Kidney (tissue), 14 donors: ENCODE results near the gene ZNF611. TPM values are rescaled to one million over a fixed set of nuclear protein-coding genes. Genes with fewer than 3 reads are reported as not detected.
A peak's percentile ranks its signal among the peaks of the same experiment; 100 is the strongest.
"Not testable (repeated sequence)": the region's sequence is repeated elsewhere in the genome, so short reads cannot be mapped to it uniquely, and the experiment has no call there.

Experiments used
- DNase-seq, 5 donors: peaks; one replicate each; pipeline ENCODE4 v3.0.0-alpha.2; 2013 to 2020
- FAIRE-seq: peaks from 2 replicates; lab custom pipeline; 2012; peaks lifted over from hg19 to GRCh38; lab: Jason Lieb, UNC
- H3K27ac ChIP-seq, 2 donors: one replicate each; pipeline ENCODE4 v1.7.0; 2013; ENCODE audit warnings: low read depth in 2 of 2, low read length in 2 of 2, inconsistent platforms in 1 of 2
- H3K27me3 ChIP-seq: one replicate; pipeline ENCODE4 v1.7.1; 2013; ENCODE audit warnings: low read length, inconsistent platforms; ENCODE audit not compliant: control insufficient read depth, insufficient read depth
- H3K36me3 ChIP-seq, 3 donors: one replicate each; pipeline versions ENCODE4 v1.7.0 to v1.7.1; 2013; ENCODE audit warnings: low read length in 3 of 3, control low read depth in 1 of 3, inconsistent platforms in 1 of 3; ENCODE audit not compliant: insufficient read depth in 3 of 3, control insufficient read depth in 2 of 3
- H3K4me1 ChIP-seq, 3 donors: one replicate each; pipeline versions ENCODE4 v1.7.0 to v1.7.1; 2013; ENCODE audit warnings: low read length in 3 of 3, inconsistent platforms in 1 of 3, low read depth in 1 of 3; ENCODE audit not compliant: control insufficient read depth in 2 of 3, insufficient read depth in 2 of 3
- H3K4me3 ChIP-seq, 3 donors: one replicate each; pipeline versions ENCODE4 v1.7.0 to v1.8.1; 2013; ENCODE audit warnings: low read length in 3 of 3, control low read depth in 1 of 3, inconsistent platforms in 1 of 3
- H3K9ac ChIP-seq, 3 donors: one replicate each; pipeline versions ENCODE4 v1.7.0 to v1.7.1; 2013; ENCODE audit warnings: low read length in 3 of 3, control low read depth in 1 of 3, inconsistent platforms in 1 of 3
- H3K9me3 ChIP-seq, 3 donors: one replicate each; pipeline versions ENCODE4 v1.7.0 to v1.7.1; 2013; ENCODE audit warnings: low read length in 3 of 3, control low read depth in 1 of 3, inconsistent platforms in 1 of 3; ENCODE audit not compliant: control insufficient read depth in 2 of 3, insufficient read depth in 1 of 3
- intact Hi-C: fragments of 100-400 bp; cut with DNase I; formaldehyde crosslinking; loops from one replicate; pipeline ENCODE4 v1.11.1; 2022
- polyA plus RNA-seq: library from polyadenylated mRNA; stranded (reverse); fragments of 350-450 nt; fragmentation: Illumina TruSeq; extraction: RNeasy Lipid Tissue Mini Kit (QIAGEN cat#74804); gene quantifications from one replicate; pipeline ENCODE4 v1.2.3, GENCODE V29; 2014; ENCODE audit warnings: low read depth, low replicate concordance; ENCODE audit not compliant: insufficient read depth
- total RNA-seq: library from RNA; stranded (reverse); fragmentation: NEBNext Ultra II Directional; extraction: Animal tissue kit (Norgen Biotek cat#: 25700); gene quantifications from one replicate; pipeline ENCODE4 v1.2.1, GENCODE V29; 2021
- TF ChIP-seq, protein P1 (sequence below): IDR thresholded peaks from 3 replicates; pipeline ENCODE4 v1.5.1; 2012; ENCODE audit warnings: mild to moderate bottlenecking, moderate library complexity, borderline replicate concordance; ENCODE audit not compliant: insufficient read depth; ENCODE audit errors: extremely low read depth
- donor health status: control.
- donor health status: control.
- donor health status: control.
- donor health status: control.
- donor health status: control.
- donor health status: DM: yes; HTN: yes; CAD: no.
- donor health status: Normal renal cell carcinoma (clear cell type).

Gene ZNF611
- total and polyA plus RNA-seq, 2 donors from 2014 or later: 3.6 to 42.7 TPM

DNA sequence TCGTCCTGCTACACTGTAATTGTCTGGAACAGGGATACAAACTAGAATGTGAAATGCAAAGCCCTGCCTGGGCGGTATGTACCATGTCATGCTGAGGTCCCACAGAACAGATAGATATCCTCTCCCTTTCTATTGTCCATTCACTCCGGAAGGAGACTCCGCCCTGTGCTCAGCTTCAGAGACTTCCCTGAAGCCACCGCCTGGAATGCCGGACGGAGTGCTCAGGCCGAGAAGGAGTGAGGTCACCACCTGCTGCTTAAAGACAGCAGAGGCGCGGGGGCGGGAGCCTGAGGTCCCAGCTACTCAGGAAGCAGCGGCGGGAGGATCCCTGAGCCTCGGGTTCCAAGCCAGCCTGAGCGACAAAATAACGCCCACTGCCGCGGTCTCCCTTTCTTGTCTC is 890 bp upstream of the ZNF611 start:
- H3K4me3 ChIP-seq: peak overlapping the region in 2 of 3 donors; percentile 47 to 98
- no peaks in the 10 kb centered on the region for H3K36me3 ChIP-seq
- H3K9ac ChIP-seq: peak overlapping the region in 1 of 3 donors; percentile 35
- intact Hi-C loops: no loop called here
- H3K27me3 ChIP-seq: no peaks in the 10 kb centered on the region
- H3K27ac ChIP-seq: peak overlapping the region; percentile 80 to 95
- DNase-seq (peak; percentile 72 to 95 (median 86)), FAIRE-seq (no peak)
- no peaks in the 10 kb centered on the region for H3K9me3 ChIP-seq
- H3K4me1 ChIP-seq: peaks cover 0 to 16% (median 12%) of the 10 kb centered on the region in 3 donors
- TF ChIP-seq, protein P1, sequence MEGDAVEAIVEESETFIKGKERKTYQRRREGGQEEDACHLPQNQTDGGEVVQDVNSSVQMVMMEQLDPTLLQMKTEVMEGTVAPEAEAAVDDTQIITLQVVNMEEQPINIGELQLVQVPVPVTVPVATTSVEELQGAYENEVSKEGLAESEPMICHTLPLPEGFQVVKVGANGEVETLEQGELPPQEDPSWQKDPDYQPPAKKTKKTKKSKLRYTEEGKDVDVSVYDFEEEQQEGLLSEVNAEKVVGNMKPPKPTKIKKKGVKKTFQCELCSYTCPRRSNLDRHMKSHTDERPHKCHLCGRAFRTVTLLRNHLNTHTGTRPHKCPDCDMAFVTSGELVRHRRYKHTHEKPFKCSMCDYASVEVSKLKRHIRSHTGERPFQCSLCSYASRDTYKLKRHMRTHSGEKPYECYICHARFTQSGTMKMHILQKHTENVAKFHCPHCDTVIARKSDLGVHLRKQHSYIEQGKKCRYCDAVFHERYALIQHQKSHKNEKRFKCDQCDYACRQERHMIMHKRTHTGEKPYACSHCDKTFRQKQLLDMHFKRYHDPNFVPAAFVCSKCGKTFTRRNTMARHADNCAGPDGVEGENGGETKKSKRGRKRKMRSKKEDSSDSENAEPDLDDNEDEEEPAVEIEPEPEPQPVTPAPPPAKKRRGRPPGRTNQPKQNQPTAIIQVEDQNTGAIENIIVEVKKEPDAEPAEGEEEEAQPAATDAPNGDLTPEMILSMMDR: no peak

DNA sequence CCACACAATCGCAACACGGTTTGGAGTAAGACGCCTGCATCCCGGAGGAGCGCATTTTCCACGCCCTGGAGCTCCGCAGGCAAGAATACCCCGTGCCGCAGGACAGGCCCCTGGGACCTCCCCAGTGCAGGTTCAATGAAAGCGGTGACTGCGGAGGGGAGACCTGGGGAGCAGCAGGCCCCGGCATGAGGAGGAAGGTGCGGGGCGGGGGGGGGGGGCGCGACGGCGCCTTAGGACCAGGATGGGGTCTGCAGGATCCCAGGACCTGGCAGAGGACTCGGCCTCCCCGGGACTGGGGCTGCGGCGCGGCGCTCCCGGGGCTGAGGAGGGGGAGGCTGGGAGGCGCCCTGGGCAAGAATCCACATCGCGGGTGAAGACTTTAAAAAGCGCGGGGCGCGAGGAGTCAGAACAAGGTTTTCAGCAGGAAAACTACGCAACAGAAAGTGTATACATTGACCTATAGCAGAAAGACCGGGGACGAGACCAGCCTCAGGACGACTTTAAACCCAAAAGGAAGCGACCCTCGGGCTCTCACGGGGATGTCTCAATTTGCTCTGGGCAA is 432 bp downstream of the ZNF611 start:
- no peaks in the 10 kb centered on the region for H3K27me3 ChIP-seq
- no peaks in the 10 kb centered on the region for H3K36me3 ChIP-seq
- peak overlapping the region; percentile 86 to 97 (median 96) for H3K9ac ChIP-seq
- intact Hi-C loops: no loop called here
- peaks cover 0 to 16% (median 12%) of the 10 kb centered on the region in 3 donors for H3K4me1 ChIP-seq
- no peaks in the 10 kb centered on the region for H3K9me3 ChIP-seq
- peak in 4 of 5 donors; percentile 18 to 79 (median 46) for DNase-seq
- TF ChIP-seq, protein P1: no peak
- peak overlapping the region; percentile 91 to 98 (median 97) for H3K4me3 ChIP-seq
- no peak for FAIRE-seq
- peak overlapping the region; percentile 80 to 95 for H3K27ac ChIP-seq

DNA sequence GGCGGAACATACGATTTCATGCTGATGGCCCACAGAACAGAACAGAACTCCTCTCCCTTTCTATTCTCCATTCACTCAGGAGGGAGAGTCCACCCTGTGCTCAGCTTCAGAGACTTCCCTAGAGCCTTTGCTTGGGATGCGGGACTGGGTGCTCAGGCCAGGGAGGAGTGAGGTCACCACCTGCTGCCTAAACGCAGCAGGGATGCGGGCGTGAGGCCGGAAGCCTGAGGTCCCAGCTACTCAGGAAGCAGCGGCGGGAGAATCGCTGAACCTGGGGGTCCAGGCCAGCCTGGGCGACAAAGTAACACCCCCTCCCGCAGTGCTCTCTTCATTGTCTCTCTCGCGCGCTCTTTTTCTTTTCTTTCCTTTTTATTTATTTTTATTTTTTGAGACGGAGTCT is 8.8 kb downstream of the ZNF611 start:
- H3K4me1 ChIP-seq, H3K9ac ChIP-seq, H3K27ac ChIP-seq, FAIRE-seq, H3K27me3 ChIP-seq, H3K9me3 ChIP-seq, DNase-seq, H3K4me3 ChIP-seq, intact Hi-C loops: not testable (repeated sequence)
- H3K36me3 ChIP-seq: peaks cover 0 to 10% (median 5%) of the 10 kb centered on the region in 3 donors

DNA sequence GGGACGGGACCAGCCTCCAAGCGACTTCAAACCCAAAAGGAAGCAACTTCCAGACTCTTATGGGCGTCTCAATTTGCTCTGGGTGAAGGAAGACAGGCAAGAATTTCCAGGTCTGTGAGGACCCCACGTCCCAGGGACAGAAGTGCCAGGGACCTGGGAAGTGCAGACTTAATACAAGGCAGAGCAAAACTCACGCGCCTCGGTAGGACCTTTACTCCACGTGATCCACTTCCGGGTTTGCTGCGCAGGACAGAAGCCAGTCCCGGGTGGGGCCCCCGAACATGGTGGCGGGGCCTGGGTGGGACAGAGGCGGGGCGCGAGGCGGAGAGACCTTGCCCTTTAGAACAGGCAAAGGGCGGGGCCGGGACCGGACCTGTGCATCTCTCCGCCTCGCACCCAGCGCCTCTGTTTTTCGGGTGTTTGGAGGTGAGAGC is 9.3 kb downstream of the ZNF611 start:
- Histone ChIP-seq H3K9me3 (no peaks in the 10 kb centered on the region), H3K27me3 (no peaks in the 10 kb centered on the region), H3K4me1 (peaks cover 2 to 9% (median 7%) of the 10 kb centered on the region in 3 donors), H3K36me3 (peaks cover 0 to 10% (median 5%) of the 10 kb centered on the region in 3 donors), H3K27ac (no peak overlapping the region), H3K9ac (no peak overlapping the region), H3K4me3 (no peak overlapping the region)
- intact Hi-C loops: no loop called here
- FAIRE-seq (no peak), DNase-seq (no peak)
- TF ChIP-seq, protein P1: no peak
